NB4 (cell line): ENCODE measurements around the gene PIK3CD.

Source experiments
- DNase-seq: peaks from one replicate; pipeline ENCODE4 v3.0.0; 2010; ENCODE audit warnings: low read depth
- H3K4me3 ChIP-seq: one replicate; pipeline ENCODE4 v1.5.1; 2011; ENCODE audit warnings: mild to moderate bottlenecking, low read depth, low read length, moderate library complexity
- CTCF ChIP-seq: IDR thresholded peaks from one replicate; pipeline ENCODE4 v1.5.1; 2012; ENCODE audit warnings: low read depth, low read length
- MAX ChIP-seq: IDR thresholded peaks from 2 replicates; pipeline ENCODE4 v1.6.1; 2011; ENCODE audit warnings: low read depth, low read length
- MYC ChIP-seq: IDR thresholded peaks from 2 replicates; pipeline ENCODE4 v1.6.1; 2011; ENCODE audit warnings: low read depth, low read length
- POLR2A ChIP-seq: IDR thresholded peaks from 2 replicates; pipeline ENCODE4 v1.6.1; 2011; ENCODE audit warnings: mild to moderate bottlenecking; ENCODE audit not compliant: insufficient read length; ENCODE audit errors: extremely low read depth

PIK3CD gene

DNA sequence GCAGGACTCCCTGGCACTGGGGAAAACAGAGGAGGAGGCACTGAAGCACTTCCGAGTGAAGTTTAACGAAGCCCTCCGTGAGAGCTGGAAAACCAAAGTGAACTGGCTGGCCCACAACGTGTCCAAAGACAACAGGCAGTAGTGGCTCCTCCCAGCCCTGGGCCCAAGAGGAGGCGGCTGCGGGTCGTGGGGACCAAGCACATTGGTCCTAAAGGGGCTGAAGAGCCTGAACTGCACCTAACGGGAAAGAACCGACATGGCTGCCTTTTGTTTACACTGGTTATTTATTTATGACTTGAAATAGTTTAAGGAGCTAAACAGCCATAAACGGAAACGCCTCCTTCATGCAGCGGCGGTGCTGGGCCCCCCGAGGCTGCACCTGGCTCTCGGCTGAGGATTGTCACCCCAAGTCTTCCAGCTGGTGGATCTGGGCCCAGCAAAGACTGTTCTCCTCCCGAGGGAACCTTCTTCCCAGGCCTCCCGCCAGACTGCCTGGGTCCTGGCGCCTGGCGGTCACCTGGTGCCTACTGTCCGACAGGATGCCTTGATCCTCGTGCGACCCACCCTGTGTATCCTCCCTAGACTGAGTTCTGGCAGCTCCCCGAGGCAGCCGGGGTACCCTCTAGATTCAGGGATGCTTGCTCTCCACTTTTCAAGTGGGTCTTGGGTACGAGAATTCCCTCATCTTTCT is 75.5 kb downstream of the PIK3CD start:
- TF ChIP-seq MYC (no peak), POLR2A (no peak), CTCF (no peak), MAX (no peak)
- no peak for DNase-seq
- H3K4me3 ChIP-seq: no peak overlapping the region

GRCh38 chr1:9728451-9729295 is 77.1 kb downstream of the PIK3CD start:
- no peak overlapping the region for H3K4me3 ChIP-seq
- no peak for DNase-seq
- TF ChIP-seq MYC: no peak
- no peak for TF ChIP-seq MAX
- TF ChIP-seq POLR2A: no peak
- TF ChIP-seq CTCF: no peak

DNA sequence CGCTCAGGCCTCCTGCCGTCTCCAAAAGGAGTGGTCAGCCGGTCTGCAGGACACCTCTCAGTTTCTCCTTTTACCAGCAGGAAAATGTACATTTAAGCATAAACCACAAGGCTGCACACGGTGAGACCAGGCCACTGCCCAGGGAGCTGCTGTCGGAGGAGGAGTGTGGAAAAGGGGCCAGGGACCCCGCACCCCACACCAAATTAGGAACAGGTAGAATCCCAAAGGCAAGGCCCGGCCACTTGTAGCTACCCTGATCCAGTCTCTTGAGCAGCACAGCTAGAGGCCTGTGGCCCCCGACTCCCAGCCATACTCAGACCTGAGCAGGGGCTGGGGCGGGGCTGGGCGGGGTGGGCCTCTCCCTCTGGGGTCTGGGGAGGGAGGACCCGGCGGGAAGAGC is 78.0 kb downstream of the PIK3CD start:
- TF ChIP-seq MYC (no peak), POLR2A (no peak), CTCF (no peak), MAX (no peak)
- DNase-seq: no peak
- H3K4me3 ChIP-seq: no peak overlapping the region

DNA sequence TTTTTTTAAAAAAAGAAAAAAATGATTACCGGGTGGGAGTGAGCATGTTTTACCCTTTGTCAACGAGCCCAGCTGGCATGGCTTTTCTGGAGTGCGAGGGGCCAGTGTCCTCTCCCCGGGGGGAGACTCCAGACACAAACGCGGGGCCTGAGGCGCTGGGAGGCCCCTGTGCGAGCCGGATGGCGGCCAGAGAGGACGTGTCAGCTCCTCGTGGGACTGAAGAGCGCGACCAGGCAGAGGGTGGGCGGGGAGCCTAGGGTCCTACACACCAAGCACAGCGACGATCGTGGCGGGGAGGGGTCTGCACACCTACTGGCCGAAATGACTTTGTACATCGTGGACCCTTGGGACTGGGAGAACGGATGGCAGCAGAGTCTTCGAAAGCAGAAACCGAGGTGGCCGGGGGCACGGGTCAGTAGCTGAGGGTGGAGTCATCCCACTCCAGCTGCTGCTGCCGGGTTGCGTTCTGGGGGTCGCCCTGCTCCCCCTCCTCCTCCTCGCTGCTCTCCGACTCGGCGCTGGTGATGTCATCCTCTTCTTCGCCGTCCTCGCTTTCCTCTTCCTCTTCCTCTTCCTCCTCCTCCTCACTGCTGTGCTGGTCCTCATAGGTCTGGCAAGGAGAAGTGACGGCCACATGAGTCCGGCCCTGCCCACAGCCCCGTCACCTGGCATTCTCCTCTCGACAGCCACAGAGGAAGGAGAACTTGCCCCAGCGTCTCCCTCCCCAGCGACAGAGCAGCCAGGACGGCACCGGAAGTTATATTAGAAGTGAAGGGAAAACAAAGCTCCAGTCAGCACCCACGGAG is 78.8 kb downstream of the PIK3CD start:
- H3K4me3 ChIP-seq: no peak overlapping the region
- TF ChIP-seq POLR2A: no peak
- TF ChIP-seq MAX: no peak
- TF ChIP-seq MYC: no peak
- TF ChIP-seq CTCF: no peak
- no peak for DNase-seq

- no peak overlapping the region for H3K4me3 ChIP-seq
- no peak for DNase-seq
- TF ChIP-seq MYC (no peak), CTCF (no peak), MAX (no peak), POLR2A (no peak)
These were observed 79.6 kb downstream of the PIK3CD start for GRCh38 chr1:9731051-9731537.
